ENCODE data around the gene ZFP1. TPM values are rescaled to one million over a fixed set of nuclear protein-coding genes. Genes with fewer than 3 reads are reported as not detected.

ZFP1 gene
- total RNA-seq, 6 donors from 2014 or later: 4.2 to 10.8 (median 7.0) TPM

DNA sequence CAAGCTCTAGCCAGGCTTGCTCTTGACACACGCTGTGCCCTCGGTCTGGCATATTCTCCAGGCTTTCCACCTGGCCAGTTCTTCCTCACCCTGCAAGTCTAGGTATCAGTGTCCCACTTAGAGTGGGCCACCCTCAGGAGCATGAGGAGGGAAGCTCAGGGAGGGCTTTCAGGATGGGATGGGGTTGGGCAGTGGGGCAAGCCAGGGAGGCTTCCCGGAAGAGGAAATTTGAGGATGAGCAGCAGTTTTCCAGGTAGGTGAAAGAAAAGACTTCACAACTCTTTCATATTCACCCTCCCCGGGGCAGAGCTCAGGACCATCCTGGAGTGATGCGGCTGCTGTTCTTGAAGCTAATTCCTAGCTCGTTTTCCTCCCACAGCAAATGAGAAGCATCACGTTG, 17.2 kb upstream of the ZFP1 start:
- peaks cover 0 to 9% (median 0%) of the 10 kb centered on the region in 4 donors for H3K9me3 ChIP-seq
- TF ChIP-seq, protein P1, sequence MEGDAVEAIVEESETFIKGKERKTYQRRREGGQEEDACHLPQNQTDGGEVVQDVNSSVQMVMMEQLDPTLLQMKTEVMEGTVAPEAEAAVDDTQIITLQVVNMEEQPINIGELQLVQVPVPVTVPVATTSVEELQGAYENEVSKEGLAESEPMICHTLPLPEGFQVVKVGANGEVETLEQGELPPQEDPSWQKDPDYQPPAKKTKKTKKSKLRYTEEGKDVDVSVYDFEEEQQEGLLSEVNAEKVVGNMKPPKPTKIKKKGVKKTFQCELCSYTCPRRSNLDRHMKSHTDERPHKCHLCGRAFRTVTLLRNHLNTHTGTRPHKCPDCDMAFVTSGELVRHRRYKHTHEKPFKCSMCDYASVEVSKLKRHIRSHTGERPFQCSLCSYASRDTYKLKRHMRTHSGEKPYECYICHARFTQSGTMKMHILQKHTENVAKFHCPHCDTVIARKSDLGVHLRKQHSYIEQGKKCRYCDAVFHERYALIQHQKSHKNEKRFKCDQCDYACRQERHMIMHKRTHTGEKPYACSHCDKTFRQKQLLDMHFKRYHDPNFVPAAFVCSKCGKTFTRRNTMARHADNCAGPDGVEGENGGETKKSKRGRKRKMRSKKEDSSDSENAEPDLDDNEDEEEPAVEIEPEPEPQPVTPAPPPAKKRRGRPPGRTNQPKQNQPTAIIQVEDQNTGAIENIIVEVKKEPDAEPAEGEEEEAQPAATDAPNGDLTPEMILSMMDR (IDR thresholded peaks at IDR 0.05): no peak
- TF ChIP-seq POLR2AphosphoS5 (IDR thresholded peaks at IDR 0.05): no peak
- no peak for TF ChIP-seq POLR2A (IDR thresholded peaks at IDR 0.05)
- no peak for TF ChIP-seq EP300 (IDR thresholded peaks at IDR 0.05)
- ATAC-seq (ENCODE audit: low FRiP score in 2 of 2) (no peak), DNase-seq (no peak)
- H3K27ac ChIP-seq: no peak overlapping the region
- no peak overlapping the region for H3K4me3 ChIP-seq
- peaks cover 0 to 8% (median 0%) of the 10 kb centered on the region in 4 donors for H3K4me1 ChIP-seq
- WGBS, 2 donors: 70 to 88% methylated on average over 7 of the region's 7 CpGs
- H3K36me3 ChIP-seq: no peaks in the 10 kb centered on the region
- no peaks in the 10 kb centered on the region for H3K27me3 ChIP-seq

DNA sequence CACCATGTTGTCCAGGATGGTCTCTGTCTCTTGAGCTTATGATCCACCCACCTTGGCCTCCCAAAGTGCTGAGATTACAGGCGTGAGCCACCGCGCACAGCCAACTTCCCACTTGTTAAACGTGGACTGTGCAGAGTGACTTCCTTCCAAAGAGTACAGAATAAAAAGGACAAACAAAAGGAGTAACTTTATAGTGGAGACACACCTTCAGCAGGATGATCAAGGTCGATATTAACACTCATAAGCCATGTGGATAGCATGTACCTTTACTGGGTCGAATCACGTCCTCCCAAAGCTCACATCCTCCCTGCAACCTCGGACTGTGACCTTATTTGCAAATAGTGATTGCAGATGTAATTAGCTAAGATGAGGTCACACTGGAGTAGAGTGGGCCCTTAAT, 10.1 kb upstream of the ZFP1 start:
- Histone ChIP-seq H3K36me3 (no peaks in the 10 kb centered on the region), H3K27me3 (no peaks in the 10 kb centered on the region), H3K4me1 (no peaks in the 10 kb centered on the region), H3K27ac (no peak overlapping the region), H3K4me3 (no peak overlapping the region), H3K9me3 (no peaks in the 10 kb centered on the region)
- 67 to 78% methylated on average over 8 of the region's 8 CpGs for WGBS, 2 donors
- ATAC-seq (ENCODE audit: low FRiP score in 2 of 2) (no peak), DNase-seq (no peak)
- TF ChIP-seq EP300 (IDR thresholded peaks at IDR 0.05): no peak
- TF ChIP-seq POLR2AphosphoS5 (IDR thresholded peaks at IDR 0.05): no peak
- no peak for TF ChIP-seq POLR2A (IDR thresholded peaks at IDR 0.05)
- TF ChIP-seq, protein P1 (IDR thresholded peaks at IDR 0.05): no peak

DNA sequence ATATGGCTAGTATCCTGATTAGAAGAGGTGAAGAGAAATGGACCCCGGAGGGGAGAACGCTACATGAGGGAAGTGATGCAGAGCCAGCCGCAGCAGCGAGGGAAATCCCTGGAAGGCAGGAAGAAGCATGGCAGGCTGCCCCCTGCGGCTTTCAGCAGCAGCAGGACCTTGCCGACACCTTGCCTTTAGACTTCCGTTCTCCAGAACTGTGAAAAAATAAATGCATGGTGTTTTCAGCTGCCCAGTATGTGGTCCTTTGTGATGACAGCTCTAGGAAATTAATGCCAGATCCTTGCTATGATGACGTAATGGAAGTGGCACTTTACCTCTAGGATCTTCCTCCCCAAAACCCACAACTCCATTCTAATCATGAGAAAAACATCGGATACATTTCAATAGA, 9.7 kb upstream of the ZFP1 start:
- no peaks in the 10 kb centered on the region for H3K27me3 ChIP-seq
- no peak for ATAC-seq (ENCODE audit: low FRiP score in 2 of 2)
- 54 to 56% methylated on average over 9 of the region's 9 CpGs for WGBS, 2 donors
- no peak overlapping the region for H3K27ac ChIP-seq
- TF ChIP-seq, protein P1 (IDR thresholded peaks at IDR 0.05): no peak
- no peak for TF ChIP-seq EP300 (IDR thresholded peaks at IDR 0.05)
- no peak for TF ChIP-seq POLR2A (IDR thresholded peaks at IDR 0.05)
- no peak for TF ChIP-seq POLR2AphosphoS5 (IDR thresholded peaks at IDR 0.05)
- no peak for DNase-seq
- H3K9me3 ChIP-seq: no peaks in the 10 kb centered on the region
- no peaks in the 10 kb centered on the region for H3K36me3 ChIP-seq
- H3K4me1 ChIP-seq: no peaks in the 10 kb centered on the region
- H3K4me3 ChIP-seq: no peak overlapping the region

DNA sequence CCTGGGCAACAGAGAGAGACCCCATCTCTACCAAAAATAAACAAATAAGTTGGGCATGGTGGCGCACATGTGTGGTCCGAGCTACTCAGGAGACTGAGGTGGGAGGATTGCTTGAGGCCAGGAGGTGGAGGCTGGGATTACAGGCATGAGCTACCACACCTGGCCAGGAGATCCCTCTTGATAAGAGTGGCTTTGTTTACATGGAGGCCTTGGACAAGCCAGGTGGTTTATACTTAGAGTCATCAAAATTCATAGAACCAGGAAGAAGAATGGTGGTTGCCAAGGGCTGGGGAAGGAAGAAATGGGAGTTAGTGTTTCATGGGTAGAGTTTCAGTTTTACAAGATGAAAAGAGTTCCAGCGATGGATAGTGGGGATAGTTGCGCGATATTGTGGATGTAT, 8.8 kb upstream of the ZFP1 start:
- TF ChIP-seq POLR2A (IDR thresholded peaks at IDR 0.05) (no peak), EP300 (IDR thresholded peaks at IDR 0.05) (no peak), POLR2AphosphoS5 (IDR thresholded peaks at IDR 0.05) (no peak)
- TF ChIP-seq, protein P1 (IDR thresholded peaks at IDR 0.05): no peak
- H3K36me3 ChIP-seq: no peaks in the 10 kb centered on the region
- H3K4me3 ChIP-seq: no peak overlapping the region
- ATAC-seq (ENCODE audit: low FRiP score in 2 of 2): no peak
- no peaks in the 10 kb centered on the region for H3K9me3 ChIP-seq
- H3K27ac ChIP-seq: no peak overlapping the region
- no peaks in the 10 kb centered on the region for H3K4me1 ChIP-seq
- no peaks in the 10 kb centered on the region for H3K27me3 ChIP-seq
- DNase-seq: no peak
- 94 to 98% methylated on average over 5 of the region's 5 CpGs for WGBS, 2 donors

DNA sequence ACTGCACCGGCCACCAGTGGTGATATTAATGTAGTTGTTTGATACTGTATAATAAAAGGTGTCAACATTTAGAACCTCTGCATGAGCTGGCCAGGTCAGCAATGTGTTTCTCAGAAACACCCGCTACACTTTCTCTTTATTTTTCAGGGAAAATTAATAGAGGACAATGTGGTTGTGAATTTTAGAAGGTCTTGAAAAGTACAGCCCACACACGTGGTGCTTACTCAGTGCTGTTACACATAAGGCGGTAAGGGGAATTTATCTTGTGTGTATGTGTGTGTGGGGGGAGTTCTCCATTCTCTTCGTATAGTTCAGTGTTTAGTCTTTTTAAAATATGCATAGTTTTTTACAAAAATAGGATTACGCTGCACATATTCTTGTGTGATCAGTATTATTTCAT, 4.4 kb upstream of the ZFP1 start:
- peaks cover 0 to 1% (median 0%) of the 10 kb centered on the region in 4 donors for H3K4me1 ChIP-seq
- no peaks in the 10 kb centered on the region for H3K36me3 ChIP-seq
- H3K27me3 ChIP-seq: no peaks in the 10 kb centered on the region
- no peaks in the 10 kb centered on the region for H3K9me3 ChIP-seq
- no peak overlapping the region for H3K27ac ChIP-seq
- TF ChIP-seq POLR2A (IDR thresholded peaks at IDR 0.05) (no peak), EP300 (IDR thresholded peaks at IDR 0.05) (no peak), POLR2AphosphoS5 (IDR thresholded peaks at IDR 0.05) (no peak)
- TF ChIP-seq, protein P1 (IDR thresholded peaks at IDR 0.05): no peak
- no peak overlapping the region for H3K4me3 ChIP-seq
- 85 to 88% methylated on average over 6 of the region's 6 CpGs for WGBS, 2 donors
- ATAC-seq (ENCODE audit: low FRiP score in 2 of 2) (no peak), DNase-seq (no peak)

Measured in upper lobe of left lung (tissue), 6 donors.